ENCODE measurements around the gene CGB3.
A peak's percentile ranks its signal among the peaks of the same experiment; 100 is the strongest.
"Not testable (repeated sequence)": the region's sequence is repeated elsewhere in the genome, so short reads cannot be mapped to it uniquely, and the experiment has no call there.

Gene CGB3

GRCh38 chr19:49020342-49020741 lies 3.8 kb downstream of the CGB3 start:
- Histone ChIP-seq H3K4me1 (ENCODE audit: control insufficient read depth, low read depth, low read length) (peaks cover 4% of the 10 kb centered on the region), H3K9ac (ENCODE audit: low read length) (no peak overlapping the region), H3K27me3 (ENCODE audit: control insufficient read depth, insufficient read depth, low read length) (peaks cover 38% of the 10 kb centered on the region), H3K36me3 (ENCODE audit: control insufficient read depth, low read depth, low read length) (peaks cover 4% of the 10 kb centered on the region), H3K27ac (ENCODE audit: low read length) (no peak overlapping the region), H3K4me3 (ENCODE audit: low read length) (no peak overlapping the region), H3K9me3 (ENCODE audit: control insufficient read depth, low read depth, low read length) (no peaks in the 10 kb centered on the region)

DNA sequence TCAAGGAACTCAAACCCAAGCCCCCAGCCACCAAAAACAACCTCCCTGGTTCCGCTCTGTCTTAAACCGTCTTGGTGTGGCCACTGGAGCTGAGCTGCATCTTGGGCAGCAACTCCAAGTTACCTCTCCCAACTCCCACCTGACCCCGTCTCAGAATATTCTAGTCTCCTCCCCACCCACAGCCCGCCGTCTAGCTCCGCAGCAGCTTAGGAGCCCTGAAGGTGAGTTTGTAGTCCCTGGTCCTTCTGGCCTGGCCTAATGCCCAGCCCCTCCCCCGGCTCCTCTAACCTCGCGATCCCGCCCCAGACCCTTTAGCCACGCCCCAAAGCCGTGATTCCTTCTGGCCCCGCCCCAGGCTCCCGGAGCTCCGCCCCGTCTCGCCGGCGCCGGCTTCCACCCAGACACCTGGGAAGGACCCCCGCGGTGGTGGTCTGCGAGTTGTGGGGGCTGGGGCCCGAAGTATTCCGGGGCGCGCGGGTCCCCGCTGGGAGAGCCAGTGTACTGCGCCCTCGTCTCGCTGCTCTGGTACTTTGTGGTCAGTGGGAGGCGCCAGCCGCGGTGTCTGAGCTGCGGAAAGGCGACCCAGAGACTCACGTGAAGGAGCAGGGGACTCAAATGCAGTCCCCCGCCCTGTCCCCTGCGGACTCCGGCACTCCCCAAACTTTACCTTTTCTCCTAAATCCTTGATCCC lies 4.7 kb downstream of the CGB3 start:
- H3K27ac ChIP-seq (ENCODE audit: low read length) = no peak overlapping the region
- no peaks in the 10 kb centered on the region for H3K9me3 ChIP-seq (ENCODE audit: control insufficient read depth, low read depth, low read length)
- H3K27me3 ChIP-seq (ENCODE audit: control insufficient read depth, insufficient read depth, low read length) = peaks cover 38% of the 10 kb centered on the region
- H3K4me3 ChIP-seq (ENCODE audit: low read length) = peak overlapping the region; percentile 12
- peaks cover 9% of the 10 kb centered on the region for H3K36me3 ChIP-seq (ENCODE audit: control insufficient read depth, low read depth, low read length)
- peaks cover 4% of the 10 kb centered on the region for H3K4me1 ChIP-seq (ENCODE audit: control insufficient read depth, low read depth, low read length)
- no peak overlapping the region for H3K9ac ChIP-seq (ENCODE audit: low read length)

- not testable (repeated sequence) for H3K9me3 ChIP-seq (ENCODE audit: control insufficient read depth, low read depth, low read length); H3K9ac ChIP-seq (ENCODE audit: low read length); H3K36me3 ChIP-seq (ENCODE audit: control insufficient read depth, low read depth, low read length); H3K27ac ChIP-seq (ENCODE audit: low read length); H3K4me1 ChIP-seq (ENCODE audit: control insufficient read depth, low read depth, low read length)
- Histone ChIP-seq H3K27me3 (ENCODE audit: control insufficient read depth, insufficient read depth, low read length) (peaks cover 38% of the 10 kb centered on the region), H3K4me3 (ENCODE audit: low read length) (peak overlapping the region; percentile 51)
These were observed 5.5 kb downstream of the CGB3 start for GRCh38 chr19:49018388-49019241.

DNA sequence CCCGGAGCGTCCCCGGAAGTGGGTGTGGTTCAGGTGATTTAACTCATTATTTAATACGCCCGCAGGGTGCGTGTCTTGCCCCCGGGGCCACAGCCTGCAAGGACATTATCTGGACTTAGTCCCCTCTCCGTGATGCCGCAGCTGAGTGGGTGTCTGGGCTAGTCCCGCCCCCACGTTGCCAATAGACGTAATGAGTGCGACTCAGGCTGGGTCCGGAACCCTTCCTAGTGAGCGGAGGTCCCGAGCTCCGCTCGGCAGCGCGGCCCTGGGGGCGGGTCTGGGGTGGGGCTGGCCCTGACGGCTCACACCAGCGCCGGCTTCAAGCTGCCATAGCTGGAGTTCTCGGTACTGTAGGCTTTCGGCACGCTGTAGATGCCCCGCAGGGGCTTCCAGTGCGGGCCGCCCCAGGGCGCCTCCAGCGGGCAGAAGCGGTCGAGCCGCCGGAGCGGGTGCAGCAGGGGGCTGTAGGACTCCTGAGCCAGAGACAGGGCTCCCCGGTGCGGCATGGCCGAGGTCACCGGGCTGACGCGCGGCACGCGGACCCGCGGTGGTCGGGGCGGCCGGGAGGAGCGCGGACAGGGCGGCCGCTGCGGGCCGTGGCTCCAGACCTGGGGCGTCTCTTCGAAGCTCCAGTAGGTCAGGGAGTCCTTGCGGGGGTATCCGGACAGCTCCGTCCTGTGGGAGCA lies 6.3 kb downstream of the CGB3 start:
- H3K27me3 ChIP-seq (ENCODE audit: control insufficient read depth, insufficient read depth, low read length) = peaks cover 38% of the 10 kb centered on the region
- H3K9me3 ChIP-seq (ENCODE audit: control insufficient read depth, low read depth, low read length) = no peaks in the 10 kb centered on the region
- H3K4me3 ChIP-seq (ENCODE audit: low read length) = peak overlapping the region; percentile 51
- H3K36me3 ChIP-seq (ENCODE audit: control insufficient read depth, low read depth, low read length) = peaks cover 9% of the 10 kb centered on the region
- peaks cover 4% of the 10 kb centered on the region for H3K4me1 ChIP-seq (ENCODE audit: control insufficient read depth, low read depth, low read length)
- H3K9ac ChIP-seq (ENCODE audit: low read length) = no peak overlapping the region
- H3K27ac ChIP-seq (ENCODE audit: low read length) = no peak overlapping the region

DNA sequence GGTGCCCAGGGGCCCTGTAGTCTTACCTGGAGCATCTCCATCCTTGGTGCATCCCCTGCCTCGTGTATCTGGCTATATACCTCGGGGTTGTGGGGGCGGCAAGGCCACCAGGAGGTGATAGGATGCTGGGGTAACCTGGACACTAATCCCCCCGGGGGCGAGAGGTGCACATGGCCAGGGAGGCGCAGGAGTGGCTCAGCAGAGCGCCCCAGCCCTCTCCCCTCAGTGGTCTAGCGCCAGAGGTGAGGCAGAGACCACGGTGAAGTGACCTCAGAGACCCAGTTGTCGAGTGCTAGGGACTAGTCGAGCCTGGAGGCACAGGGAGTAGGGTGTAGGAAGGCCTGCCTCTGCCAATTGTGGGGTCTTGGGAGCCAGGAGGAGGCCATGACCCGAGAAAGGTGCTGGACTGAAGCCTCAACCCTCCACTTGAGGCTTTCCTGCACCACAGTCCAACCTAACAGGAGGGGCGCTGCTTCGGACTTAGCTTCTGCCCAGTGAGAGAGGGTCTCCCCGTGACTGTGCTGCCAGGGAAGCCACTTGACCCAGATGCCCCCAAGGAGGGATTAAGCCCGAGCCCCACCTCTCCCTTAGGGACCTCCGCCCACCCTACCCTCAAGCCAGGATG lies 7.0 kb downstream of the CGB3 start, which contains the start of gene LHB:
LHB (minus strand) TSS at position 51 of the 625 bp plus-strand sequence; CDS start at position 41, 10 bp downstream.
- peaks cover 9% of the 10 kb centered on the region for H3K36me3 ChIP-seq (ENCODE audit: control insufficient read depth, low read depth, low read length)
- peaks cover 4% of the 10 kb centered on the region for H3K4me1 ChIP-seq (ENCODE audit: control insufficient read depth, low read depth, low read length)
- H3K9ac ChIP-seq (ENCODE audit: low read length) = no peak within 1 kb of the TSS
- peak within 1 kb of the TSS; percentile 51 for H3K4me3 ChIP-seq (ENCODE audit: low read length)
- H3K27ac ChIP-seq (ENCODE audit: low read length) = no peak within 1 kb of the TSS
- peaks cover 37% of the 10 kb centered on the region for H3K27me3 ChIP-seq (ENCODE audit: control insufficient read depth, insufficient read depth, low read length)
- H3K9me3 ChIP-seq (ENCODE audit: control insufficient read depth, low read depth, low read length) = no peaks in the 10 kb centered on the region

- H3K27me3 ChIP-seq (ENCODE audit: control insufficient read depth, insufficient read depth, low read length) = peaks cover 28% of the 10 kb centered on the region
- no peak overlapping the region for H3K27ac ChIP-seq (ENCODE audit: low read length)
- peaks cover 15% of the 10 kb centered on the region for H3K36me3 ChIP-seq (ENCODE audit: control insufficient read depth, low read depth, low read length)
- H3K9me3 ChIP-seq (ENCODE audit: control insufficient read depth, low read depth, low read length) = no peaks in the 10 kb centered on the region
- H3K4me1 ChIP-seq (ENCODE audit: control insufficient read depth, low read depth, low read length) = peaks cover 4% of the 10 kb centered on the region
- no peak overlapping the region for H3K9ac ChIP-seq (ENCODE audit: low read length)
- no peak overlapping the region for H3K4me3 ChIP-seq (ENCODE audit: low read length)
These were observed 7.9 kb downstream of the CGB3 start for GRCh38 chr19:49016067-49016839.

- H3K27ac ChIP-seq (ENCODE audit: low read length) = no peak overlapping the region
- H3K9ac ChIP-seq (ENCODE audit: low read length) = no peak overlapping the region
- peaks cover 26% of the 10 kb centered on the region for H3K36me3 ChIP-seq (ENCODE audit: control insufficient read depth, low read depth, low read length)
- H3K9me3 ChIP-seq (ENCODE audit: control insufficient read depth, low read depth, low read length) = no peaks in the 10 kb centered on the region
- H3K27me3 ChIP-seq (ENCODE audit: control insufficient read depth, insufficient read depth, low read length) = peaks cover 19% of the 10 kb centered on the region
- no peak overlapping the region for H3K4me3 ChIP-seq (ENCODE audit: low read length)
- H3K4me1 ChIP-seq (ENCODE audit: control insufficient read depth, low read depth, low read length) = peaks cover under 1% of the 10 kb centered on the region
These were observed 9.3 kb downstream of the CGB3 start for GRCh38 chr19:49014870-49015255.

GRCh38 chr19:49014123-49014869 lies 9.8 kb downstream of the CGB3 start:
- H3K4me3 ChIP-seq (ENCODE audit: low read length) = no peak overlapping the region
- H3K36me3 ChIP-seq (ENCODE audit: control insufficient read depth, low read depth, low read length) = peaks cover 30% of the 10 kb centered on the region
- no peaks in the 10 kb centered on the region for H3K4me1 ChIP-seq (ENCODE audit: control insufficient read depth, low read depth, low read length)
- H3K27ac ChIP-seq (ENCODE audit: low read length) = no peak overlapping the region
- no peaks in the 10 kb centered on the region for H3K9me3 ChIP-seq (ENCODE audit: control insufficient read depth, low read depth, low read length)
- no peak overlapping the region for H3K9ac ChIP-seq (ENCODE audit: low read length)
- H3K27me3 ChIP-seq (ENCODE audit: control insufficient read depth, insufficient read depth, low read length) = peaks cover 19% of the 10 kb centered on the region

GRCh38 chr19:49011194-49011593 lies 12.9 kb downstream of the CGB3 start:
- no peaks in the 10 kb centered on the region for H3K4me1 ChIP-seq (ENCODE audit: control insufficient read depth, low read depth, low read length)
- peaks cover 43% of the 10 kb centered on the region for H3K36me3 ChIP-seq (ENCODE audit: control insufficient read depth, low read depth, low read length)
- H3K27me3 ChIP-seq (ENCODE audit: control insufficient read depth, insufficient read depth, low read length) = no peaks in the 10 kb centered on the region
- H3K9ac ChIP-seq (ENCODE audit: low read length) = no peak overlapping the region
- H3K9me3 ChIP-seq (ENCODE audit: control insufficient read depth, low read depth, low read length) = no peaks in the 10 kb centered on the region
- H3K4me3 ChIP-seq (ENCODE audit: low read length) = no peak overlapping the region
- H3K27ac ChIP-seq (ENCODE audit: low read length) = no peak overlapping the region

- Histone ChIP-seq H3K27me3 (ENCODE audit: control insufficient read depth, insufficient read depth, low read length) (no peaks in the 10 kb centered on the region), H3K4me1 (ENCODE audit: control insufficient read depth, low read depth, low read length) (no peaks in the 10 kb centered on the region), H3K9ac (ENCODE audit: low read length) (no peak overlapping the region), H3K36me3 (ENCODE audit: control insufficient read depth, low read depth, low read length) (peaks cover 40% of the 10 kb centered on the region), H3K4me3 (ENCODE audit: low read length) (no peak overlapping the region), H3K27ac (ENCODE audit: low read length) (no peak overlapping the region), H3K9me3 (ENCODE audit: control insufficient read depth, low read depth, low read length) (no peaks in the 10 kb centered on the region)
These were observed 13.7 kb downstream of the CGB3 start for GRCh38 chr19:49010453-49010852.

Measured in iPS-18a (cell line).